Measurements from ENCODE around the gene CD46.
"Not testable (repeated sequence)": the region's sequence is repeated elsewhere in the genome, so short reads cannot be mapped to it uniquely, and the experiment has no call there.

DNA sequence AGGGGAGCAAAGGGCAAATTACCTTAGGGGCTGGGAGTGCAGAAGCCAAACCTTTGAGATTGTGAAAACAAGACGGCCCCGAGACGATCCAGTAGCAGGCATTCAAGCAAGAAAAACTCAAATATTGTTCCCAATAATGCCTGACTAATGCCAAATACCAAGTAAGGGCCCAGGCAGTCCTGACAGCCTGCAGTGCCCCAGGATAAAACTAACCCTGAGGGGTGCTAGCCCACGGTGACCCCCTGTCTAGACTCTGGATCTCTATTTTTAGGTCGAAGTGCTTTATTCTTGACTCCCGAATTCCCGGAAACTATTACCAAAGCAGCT is 428 bp upstream of the CD46 start:
- TF ChIP-seq, protein P1, sequence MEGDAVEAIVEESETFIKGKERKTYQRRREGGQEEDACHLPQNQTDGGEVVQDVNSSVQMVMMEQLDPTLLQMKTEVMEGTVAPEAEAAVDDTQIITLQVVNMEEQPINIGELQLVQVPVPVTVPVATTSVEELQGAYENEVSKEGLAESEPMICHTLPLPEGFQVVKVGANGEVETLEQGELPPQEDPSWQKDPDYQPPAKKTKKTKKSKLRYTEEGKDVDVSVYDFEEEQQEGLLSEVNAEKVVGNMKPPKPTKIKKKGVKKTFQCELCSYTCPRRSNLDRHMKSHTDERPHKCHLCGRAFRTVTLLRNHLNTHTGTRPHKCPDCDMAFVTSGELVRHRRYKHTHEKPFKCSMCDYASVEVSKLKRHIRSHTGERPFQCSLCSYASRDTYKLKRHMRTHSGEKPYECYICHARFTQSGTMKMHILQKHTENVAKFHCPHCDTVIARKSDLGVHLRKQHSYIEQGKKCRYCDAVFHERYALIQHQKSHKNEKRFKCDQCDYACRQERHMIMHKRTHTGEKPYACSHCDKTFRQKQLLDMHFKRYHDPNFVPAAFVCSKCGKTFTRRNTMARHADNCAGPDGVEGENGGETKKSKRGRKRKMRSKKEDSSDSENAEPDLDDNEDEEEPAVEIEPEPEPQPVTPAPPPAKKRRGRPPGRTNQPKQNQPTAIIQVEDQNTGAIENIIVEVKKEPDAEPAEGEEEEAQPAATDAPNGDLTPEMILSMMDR (conservative IDR thresholded peaks at IDR 0.05 in 1 of 2, IDR thresholded peaks at IDR 0.05 in 1 of 2; ENCODE audit: extremely low read depth in 1 of 2, insufficient read depth in 1 of 2, low read depth in 1 of 2, low read length in 2 of 2), result not testable (repeated sequence)
- not testable (repeated sequence) for TF ChIP-seq EZH2 (IDR thresholded peaks at IDR 0.05; ENCODE audit: borderline replicate concordance, low read length)
